Nephron progenitor cell (in vitro differentiated cells): ENCODE measurements around the gene TOPBP1.
"Not testable (repeated sequence)": the region's sequence is repeated elsewhere in the genome, so short reads cannot be mapped to it uniquely, and the experiment has no call there.

Source experiments
- DNase-seq: peaks from one replicate; pipeline ENCODE4 v3.0.0; 2021
- H3K27ac Mint-ChIP-seq: 2 replicates; pipeline ENCODE4 v1.8.0; 2021; ENCODE audit warnings: mild to moderate bottlenecking, moderate library complexity, mixed read lengths
- H3K27me3 Mint-ChIP-seq: 2 replicates; pipeline ENCODE4 v1.8.0; 2021; ENCODE audit warnings: mild to moderate bottlenecking, low read depth, mixed read lengths; ENCODE audit not compliant: poor library complexity
- H3K36me3 Mint-ChIP-seq: 2 replicates; pipeline ENCODE4 v1.8.0; 2021; ENCODE audit warnings: low read depth, mixed read lengths
- H3K4me1 Mint-ChIP-seq: 2 replicates; pipeline ENCODE4 v1.8.0; 2021; ENCODE audit warnings: mixed read lengths
- H3K4me3 Mint-ChIP-seq: 2 replicates; pipeline ENCODE4 v1.8.0; 2021; ENCODE audit warnings: mild to moderate bottlenecking, moderate library complexity, mixed read lengths
- H3K9me3 Mint-ChIP-seq: 2 replicates; pipeline ENCODE4 v1.8.0; 2021; ENCODE audit warnings: mild to moderate bottlenecking, moderate library complexity, mixed read lengths
- CTCF ChIP-seq: fragments of 200-600 bp; sonication (generic); IDR thresholded peaks from 2 replicates; pipeline ENCODE4 v1.5.0; 2021; ENCODE audit warnings: antibody characterized with exemption

Gene TOPBP1

GRCh38 chr3:133670525-133670995 is 8.8 kb upstream of the TOPBP1 start:
- H3K4me3 Mint-ChIP-seq, result no peak overlapping the region
- no peak for DNase-seq
- peaks cover 26% of the 10 kb centered on the region for H3K4me1 Mint-ChIP-seq
- no peak overlapping the region for H3K27ac Mint-ChIP-seq
- H3K9me3 Mint-ChIP-seq, result no peaks in the 10 kb centered on the region
- no peak for TF ChIP-seq CTCF
- no peaks in the 10 kb centered on the region for H3K36me3 Mint-ChIP-seq
- H3K27me3 Mint-ChIP-seq, result peaks cover 58% of the 10 kb centered on the region

- no peak for TF ChIP-seq CTCF
- H3K36me3 Mint-ChIP-seq, result no peaks in the 10 kb centered on the region
- no peaks in the 10 kb centered on the region for H3K9me3 Mint-ChIP-seq
- H3K4me3 Mint-ChIP-seq, result no peak overlapping the region
- DNase-seq, result no peak
- peaks cover 21% of the 10 kb centered on the region for H3K4me1 Mint-ChIP-seq
- H3K27ac Mint-ChIP-seq, result no peak overlapping the region
- peaks cover 53% of the 10 kb centered on the region for H3K27me3 Mint-ChIP-seq
Measured at GRCh38 chr3:133669949-133670524, 8.3 kb upstream of the TOPBP1 start.

GRCh38 chr3:133667118-133667517 is 5.4 kb upstream of the TOPBP1 start:
- no peaks in the 10 kb centered on the region for H3K9me3 Mint-ChIP-seq
- H3K4me1 Mint-ChIP-seq, result peaks cover 22% of the 10 kb centered on the region
- H3K36me3 Mint-ChIP-seq, result no peaks in the 10 kb centered on the region
- H3K27me3 Mint-ChIP-seq, result peaks cover 24% of the 10 kb centered on the region
- H3K4me3 Mint-ChIP-seq, result no peak overlapping the region
- no peak for DNase-seq
- no peak overlapping the region for H3K27ac Mint-ChIP-seq
- TF ChIP-seq CTCF, result no peak

GRCh38 chr3:133665188-133665587 is 3.4 kb upstream of the TOPBP1 start:
- H3K4me1 Mint-ChIP-seq, result peaks cover 38% of the 10 kb centered on the region
- DNase-seq, H3K27ac Mint-ChIP-seq, H3K9me3 Mint-ChIP-seq, H3K36me3 Mint-ChIP-seq, H3K4me3 Mint-ChIP-seq: not testable (repeated sequence)
- peaks cover 12% of the 10 kb centered on the region for H3K27me3 Mint-ChIP-seq

- H3K4me3 Mint-ChIP-seq, result peak overlapping the region; percentile 98
- no peaks in the 10 kb centered on the region for H3K9me3 Mint-ChIP-seq
- no peak overlapping the region for H3K27ac Mint-ChIP-seq
- DNase-seq, result peak; percentile 36
- H3K27me3 Mint-ChIP-seq, result peaks cover 9% of the 10 kb centered on the region
- H3K4me1 Mint-ChIP-seq, result peaks cover 45% of the 10 kb centered on the region
- TF ChIP-seq CTCF, result peak; percentile 63
- H3K36me3 Mint-ChIP-seq, result peaks cover 8% of the 10 kb centered on the region
Measured at GRCh38 chr3:133663569-133664313, 2.0 kb upstream of the TOPBP1 start.

GRCh38 chr3:133662278-133662651 is 524 bp upstream of the TOPBP1 start:
- peaks cover 45% of the 10 kb centered on the region for H3K4me1 Mint-ChIP-seq
- TF ChIP-seq CTCF, result no peak
- H3K4me3 Mint-ChIP-seq, result peak overlapping the region; percentile 98
- peaks cover 21% of the 10 kb centered on the region for H3K36me3 Mint-ChIP-seq
- peak overlapping the region; percentile 99 for H3K27ac Mint-ChIP-seq
- no peak for DNase-seq
- no peaks in the 10 kb centered on the region for H3K9me3 Mint-ChIP-seq
- peaks cover 3% of the 10 kb centered on the region for H3K27me3 Mint-ChIP-seq
